HepG2 (cell line): ENCODE data around the gene PCDHGA5. TPM values are rescaled to one million over a fixed set of nuclear protein-coding genes. Genes with fewer than 3 reads are reported as not detected.

Experiments used
- CREB1 ChIP-seq, 2 experiments: fragments of 450-650 bp in 1 of 2; IDR thresholded peaks; 2 replicates each; pipeline ENCODE4 v1.6.1; 2016 to 2017; ENCODE audit warnings: control low read depth in 1 of 2, mild to moderate bottlenecking in 1 of 2, missing compliant biosample characterization in 1 of 2, missing genetic modification characterization in 1 of 2
- DMAP1 ChIP-seq: IDR thresholded peaks from 2 replicates; pipeline ENCODE4 v1.6.1; 2016
- HNRNPLL ChIP-seq: fragments of 200-400 bp; formaldehyde crosslinking; IDR thresholded peaks from 2 replicates; pipeline ENCODE4 v1.6.1; 2017; ENCODE audit warnings: mild to moderate bottlenecking, low read depth, low read length; ENCODE audit not compliant: poor library complexity, severe bottlenecking
- HOXD1 ChIP-seq: sonication (generic); formaldehyde crosslinking; IDR thresholded peaks from 2 replicates; pipeline ENCODE4 v1.5.0; 2020; ENCODE audit warnings: missing genetic modification reagents
- JDP2 ChIP-seq: sonication (generic); formaldehyde crosslinking; IDR thresholded peaks from 2 replicates; pipeline ENCODE4 v1.8.1; 2022; ENCODE audit warnings: missing genetic modification reagents, borderline replicate concordance
- NFE2 ChIP-seq: sonication (generic); formaldehyde crosslinking; IDR thresholded peaks from 2 replicates; pipeline ENCODE4 v1.4.0; 2020; ENCODE audit warnings: missing genetic modification reagents
- NR1H2 ChIP-seq: sonication (generic); formaldehyde crosslinking; IDR thresholded peaks from 2 replicates; pipeline ENCODE4 v1.8.1; 2022; ENCODE audit warnings: low read depth, missing genetic modification reagents, borderline replicate concordance
- SP5 ChIP-seq: IDR thresholded peaks from 2 replicates; pipeline ENCODE4 v1.6.1; 2016; ENCODE audit warnings: low read depth, borderline replicate concordance
- ZNF121 ChIP-seq: sonication (generic); formaldehyde crosslinking; IDR thresholded peaks from 2 replicates; pipeline ENCODE4 v1.5.0; 2020; ENCODE audit warnings: mild to moderate bottlenecking, missing genetic modification reagents
- ZSCAN31 ChIP-seq: sonication (generic); formaldehyde crosslinking; IDR thresholded peaks from 2 replicates; pipeline ENCODE4 v1.5.0; 2020; ENCODE audit warnings: low read depth, mild to moderate bottlenecking, missing genetic modification reagents
- polyA plus RNA-seq, 8 experiments: library from polyadenylated mRNA; depleted of rRNA in 3 of 8; stranded (reverse) in 7 of 8; unstranded in 1 of 8; fragments of >200 nt; fragmentation: Illumina TruSeq in 4 of 8; extraction: Trizol in 4 of 8; gene quantifications; 2 replicates each; pipeline versions ENCODE4 v1.2.1 to v1.2.3, GENCODE V29; 2011 to 2016; ENCODE audit warnings: low read depth in 4 of 8, missing spikeins in 1 of 8, mixed read lengths in 1 of 8; ENCODE audit not compliant: insufficient read depth in 1 of 8
- total RNA-seq, 5 experiments: library from RNA; depleted of rRNA; stranded (reverse); fragments of >200 nt; fragmentation: Illumina TruSeq; extraction: Trizol; gene quantifications; 2 replicates each; pipeline ENCODE4 v1.2.3, GENCODE V29; 2016; ENCODE audit warnings: low read depth in 1 of 5
- TF ChIP-seq, protein P1 (sequence below): fragments of 450-650 bp; IDR thresholded peaks from 2 replicates; pipeline ENCODE4 v1.6.1; 2016
- TF ChIP-seq, protein P2 (sequence below): sonication (generic); formaldehyde crosslinking; IDR thresholded peaks from 2 replicates; pipeline ENCODE4 v1.4.0; 2020; ENCODE audit warnings: mild to moderate bottlenecking, missing genetic modification reagents
- TF ChIP-seq, protein P3 (sequence below): sonication (generic); formaldehyde crosslinking; IDR thresholded peaks from one replicate; pipeline ENCODE4 v1.5.1; 2020; ENCODE audit warnings: mild to moderate bottlenecking, missing genetic modification reagents; ENCODE audit errors: not compliant biosample characterization

Gene PCDHGA5
- total and polyA plus RNA-seq, 2 of the 13 experiments (the other 11 are each of a cell fraction or from before 2014, with no cell fraction given) = 0.27 to 0.32 TPM

DNA sequence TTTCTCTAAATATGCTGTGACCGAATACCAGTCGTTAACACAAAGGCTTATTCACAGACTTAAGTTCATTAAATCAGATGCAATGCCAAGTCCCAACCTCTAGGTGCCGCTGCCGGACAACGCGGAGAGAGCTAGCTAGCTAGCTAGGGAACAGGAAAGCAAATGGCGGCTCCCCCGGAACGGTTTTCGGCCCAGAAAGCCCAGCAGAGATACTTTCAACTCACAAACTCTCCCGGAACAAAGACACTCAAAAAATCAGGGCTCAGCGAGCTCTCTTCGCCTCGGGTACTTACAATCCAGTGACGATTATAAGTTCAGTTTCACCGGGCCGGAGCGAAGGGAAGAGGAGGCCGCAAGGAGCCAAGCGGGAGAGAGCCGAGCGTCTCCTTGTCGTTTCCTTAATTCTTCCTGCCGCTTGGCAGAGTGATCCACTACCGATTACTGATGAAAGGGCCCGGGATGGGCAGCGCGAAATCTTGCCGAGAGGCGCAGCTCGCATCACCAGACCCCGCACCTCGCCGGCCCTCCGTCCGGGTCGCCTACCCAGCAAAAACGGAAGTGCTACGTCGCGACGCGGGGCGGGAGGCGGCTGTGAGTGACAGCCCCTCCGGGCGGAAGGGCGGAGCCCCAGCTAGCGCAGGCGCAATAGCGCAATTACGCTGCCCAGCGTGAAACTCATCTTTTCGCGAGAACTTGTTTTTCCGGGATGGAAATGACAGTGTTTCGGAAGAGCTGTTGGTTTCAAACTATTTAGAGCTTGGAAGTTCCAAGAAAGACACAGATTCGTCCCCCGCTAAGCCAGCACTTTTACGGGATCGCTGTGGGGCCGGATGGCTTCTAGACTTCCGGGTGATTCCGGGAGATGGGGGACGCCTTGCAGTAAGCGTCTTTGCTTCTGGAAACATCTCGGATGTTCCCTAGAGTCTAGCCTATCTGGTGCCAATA is 43.5 kb upstream of the PCDHGA5 start, which contains the start of gene TAF7 (continued):
- TF ChIP-seq CREB1 (IDR thresholded peaks at IDR 0.05) = peak; percentile 83
- TF ChIP-seq CREB1 (CRISPR knock-in tag; IDR thresholded peaks at IDR 0.05) = peak; percentile 83
- no peak for TF ChIP-seq ZNF121 (CRISPR knock-in tag)
- no peak for TF ChIP-seq NFE2
- TF ChIP-seq, protein P1, sequence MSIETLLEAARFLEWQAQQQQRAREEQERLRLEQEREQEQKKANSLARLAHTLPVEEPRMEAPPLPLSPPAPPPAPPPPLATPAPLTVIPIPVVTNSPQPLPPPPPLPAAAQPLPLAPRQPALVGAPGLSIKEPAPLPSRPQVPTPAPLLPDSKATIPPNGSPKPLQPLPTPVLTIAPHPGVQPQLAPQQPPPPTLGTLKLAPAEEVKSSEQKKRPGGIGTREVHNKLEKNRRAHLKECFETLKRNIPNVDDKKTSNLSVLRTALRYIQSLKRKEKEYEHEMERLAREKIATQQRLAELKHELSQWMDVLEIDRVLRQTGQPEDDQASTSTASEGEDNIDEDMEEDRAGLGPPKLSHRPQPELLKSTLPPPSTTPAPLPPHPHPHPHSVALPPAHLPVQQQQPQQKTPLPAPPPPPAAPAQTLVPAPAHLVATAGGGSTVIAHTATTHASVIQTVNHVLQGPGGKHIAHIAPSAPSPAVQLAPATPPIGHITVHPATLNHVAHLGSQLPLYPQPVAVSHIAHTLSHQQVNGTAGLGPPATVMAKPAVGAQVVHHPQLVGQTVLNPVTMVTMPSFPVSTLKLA = no peak
- TF ChIP-seq DMAP1 (CRISPR knock-in tag) = peak; percentile 45; the same call in 1 of the 2 replicates
- no peak for TF ChIP-seq JDP2 (CRISPR knock-in tag)
- peak; percentile 76 for TF ChIP-seq ZSCAN31 (CRISPR knock-in tag)
- TF ChIP-seq, protein P2, sequence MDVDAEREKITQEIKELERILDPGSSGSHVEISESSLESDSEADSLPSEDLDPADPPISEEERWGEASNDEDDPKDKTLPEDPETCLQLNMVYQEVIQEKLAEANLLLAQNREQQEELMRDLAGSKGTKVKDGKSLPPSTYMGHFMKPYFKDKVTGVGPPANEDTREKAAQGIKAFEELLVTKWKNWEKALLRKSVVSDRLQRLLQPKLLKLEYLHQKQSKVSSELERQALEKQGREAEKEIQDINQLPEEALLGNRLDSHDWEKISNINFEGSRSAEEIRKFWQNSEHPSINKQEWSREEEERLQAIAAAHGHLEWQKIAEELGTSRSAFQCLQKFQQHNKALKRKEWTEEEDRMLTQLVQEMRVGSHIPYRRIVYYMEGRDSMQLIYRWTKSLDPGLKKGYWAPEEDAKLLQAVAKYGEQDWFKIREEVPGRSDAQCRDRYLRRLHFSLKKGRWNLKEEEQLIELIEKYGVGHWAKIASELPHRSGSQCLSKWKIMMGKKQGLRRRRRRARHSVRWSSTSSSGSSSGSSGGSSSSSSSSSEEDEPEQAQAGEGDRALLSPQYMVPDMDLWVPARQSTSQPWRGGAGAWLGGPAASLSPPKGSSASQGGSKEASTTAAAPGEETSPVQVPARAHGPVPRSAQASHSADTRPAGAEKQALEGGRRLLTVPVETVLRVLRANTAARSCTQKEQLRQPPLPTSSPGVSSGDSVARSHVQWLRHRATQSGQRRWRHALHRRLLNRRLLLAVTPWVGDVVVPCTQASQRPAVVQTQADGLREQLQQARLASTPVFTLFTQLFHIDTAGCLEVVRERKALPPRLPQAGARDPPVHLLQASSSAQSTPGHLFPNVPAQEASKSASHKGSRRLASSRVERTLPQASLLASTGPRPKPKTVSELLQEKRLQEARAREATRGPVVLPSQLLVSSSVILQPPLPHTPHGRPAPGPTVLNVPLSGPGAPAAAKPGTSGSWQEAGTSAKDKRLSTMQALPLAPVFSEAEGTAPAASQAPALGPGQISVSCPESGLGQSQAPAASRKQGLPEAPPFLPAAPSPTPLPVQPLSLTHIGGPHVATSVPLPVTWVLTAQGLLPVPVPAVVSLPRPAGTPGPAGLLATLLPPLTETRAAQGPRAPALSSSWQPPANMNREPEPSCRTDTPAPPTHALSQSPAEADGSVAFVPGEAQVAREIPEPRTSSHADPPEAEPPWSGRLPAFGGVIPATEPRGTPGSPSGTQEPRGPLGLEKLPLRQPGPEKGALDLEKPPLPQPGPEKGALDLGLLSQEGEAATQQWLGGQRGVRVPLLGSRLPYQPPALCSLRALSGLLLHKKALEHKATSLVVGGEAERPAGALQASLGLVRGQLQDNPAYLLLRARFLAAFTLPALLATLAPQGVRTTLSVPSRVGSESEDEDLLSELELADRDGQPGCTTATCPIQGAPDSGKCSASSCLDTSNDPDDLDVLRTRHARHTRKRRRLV (CRISPR knock-in tag) = peak; percentile 71; the same call in 1 of the 2 replicates
- TF ChIP-seq HOXD1 (CRISPR knock-in tag) = no peak; the same call in 1 of the 2 replicates
- TF ChIP-seq, protein P3, sequence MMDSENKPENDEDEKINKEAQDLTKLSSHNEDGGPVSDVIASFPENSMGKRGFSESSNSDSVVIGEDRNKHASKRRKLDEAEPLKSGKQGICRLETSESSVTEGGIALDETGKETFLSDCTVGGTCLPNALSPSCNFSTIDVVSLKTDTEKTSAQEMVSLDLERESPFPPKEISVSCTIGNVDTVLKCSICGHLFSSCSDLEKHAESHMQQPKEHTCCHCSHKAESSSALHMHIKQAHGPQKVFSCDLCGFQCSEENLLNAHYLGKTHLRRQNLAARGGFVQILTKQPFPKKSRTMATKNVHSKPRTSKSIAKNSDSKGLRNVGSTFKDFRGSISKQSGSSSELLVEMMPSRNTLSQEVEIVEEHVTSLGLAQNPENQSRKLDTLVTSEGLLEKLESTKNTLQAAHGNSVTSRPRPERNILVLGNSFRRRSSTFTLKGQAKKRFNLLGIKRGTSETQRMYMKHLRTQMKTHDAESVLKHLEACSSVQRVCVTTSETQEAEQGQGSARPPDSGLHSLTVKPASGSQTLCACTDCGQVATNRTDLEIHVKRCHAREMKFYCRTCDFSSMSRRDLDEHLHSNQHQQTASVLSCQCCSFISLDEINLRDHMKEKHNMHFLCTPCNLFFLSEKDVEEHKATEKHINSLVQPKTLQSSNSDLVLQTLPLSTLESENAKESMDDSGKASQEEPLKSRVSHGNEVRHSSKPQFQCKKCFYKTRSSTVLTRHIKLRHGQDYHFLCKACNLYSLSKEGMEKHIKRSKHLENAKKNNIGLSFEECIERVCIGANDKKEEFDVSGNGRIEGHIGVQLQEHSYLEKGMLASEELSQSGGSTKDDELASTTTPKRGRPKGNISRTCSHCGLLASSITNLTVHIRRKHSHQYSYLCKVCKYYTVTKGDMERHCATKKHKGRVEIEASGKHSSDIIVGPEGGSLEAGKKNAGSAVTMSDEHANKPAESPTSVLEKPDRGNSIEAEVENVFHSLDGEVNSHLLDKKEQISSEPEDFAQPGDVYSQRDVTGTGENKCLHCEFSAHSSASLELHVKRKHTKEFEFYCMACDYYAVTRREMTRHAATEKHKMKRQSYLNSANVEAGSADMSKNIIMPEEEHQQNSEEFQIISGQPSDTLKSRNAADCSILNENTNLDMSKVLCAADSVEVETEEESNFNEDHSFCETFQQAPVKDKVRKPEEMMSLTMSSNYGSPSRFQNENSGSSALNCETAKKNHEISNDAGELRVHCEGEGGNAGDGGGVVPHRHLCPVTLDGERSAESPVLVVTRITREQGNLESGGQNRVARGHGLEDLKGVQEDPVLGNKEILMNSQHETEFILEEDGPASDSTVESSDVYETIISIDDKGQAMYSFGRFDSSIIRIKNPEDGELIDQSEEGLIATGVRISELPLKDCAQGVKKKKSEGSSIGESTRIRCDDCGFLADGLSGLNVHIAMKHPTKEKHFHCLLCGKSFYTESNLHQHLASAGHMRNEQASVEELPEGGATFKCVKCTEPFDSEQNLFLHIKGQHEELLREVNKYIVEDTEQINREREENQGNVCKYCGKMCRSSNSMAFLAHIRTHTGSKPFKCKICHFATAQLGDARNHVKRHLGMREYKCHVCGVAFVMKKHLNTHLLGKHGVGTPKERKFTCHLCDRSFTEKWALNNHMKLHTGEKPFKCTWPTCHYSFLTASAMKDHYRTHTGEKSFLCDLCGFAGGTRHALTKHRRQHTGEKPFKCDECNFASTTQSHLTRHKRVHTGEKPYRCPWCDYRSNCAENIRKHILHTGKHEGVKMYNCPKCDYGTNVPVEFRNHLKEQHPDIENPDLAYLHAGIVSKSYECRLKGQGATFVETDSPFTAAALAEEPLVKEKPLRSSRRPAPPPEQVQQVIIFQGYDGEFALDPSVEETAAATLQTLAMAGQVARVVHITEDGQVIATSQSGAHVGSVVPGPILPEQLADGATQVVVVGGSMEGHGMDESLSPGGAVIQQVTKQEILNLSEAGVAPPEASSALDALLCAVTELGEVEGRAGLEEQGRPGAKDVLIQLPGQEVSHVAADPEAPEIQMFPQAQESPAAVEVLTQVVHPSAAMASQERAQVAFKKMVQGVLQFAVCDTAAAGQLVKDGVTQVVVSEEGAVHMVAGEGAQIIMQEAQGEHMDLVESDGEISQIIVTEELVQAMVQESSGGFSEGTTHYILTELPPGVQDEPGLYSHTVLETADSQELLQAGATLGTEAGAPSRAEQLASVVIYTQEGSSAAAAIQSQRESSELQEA (CRISPR knock-in tag) = peak; percentile 87
- TF ChIP-seq SP5 = peak; percentile 65; the same call in 1 of the 2 replicates
- peak; percentile 51 for TF ChIP-seq HNRNPLL
- 0 out of 2 replicates have a peak, but pooled peaks have one; percentile 20 for TF ChIP-seq NR1H2 (CRISPR knock-in tag)
